HepG2 (cell line): ENCODE measurements around the gene CCT7. TPM values are rescaled to one million over a fixed set of nuclear protein-coding genes. Genes with fewer than 3 reads are reported as not detected.

Experiments
- CHD4 ChIP-seq: fragments of 200-600 bp; sonication (generic); IDR thresholded peaks from 2 replicates; pipeline ENCODE4 v1.7.0; 2017; ENCODE audit warnings: mild to moderate bottlenecking, low read length, borderline replicate concordance
- E2F2 ChIP-seq: sonication (generic); formaldehyde crosslinking; IDR thresholded peaks from 2 replicates; pipeline ENCODE4 v1.4.0; 2020; ENCODE audit warnings: missing genetic modification reagents, borderline replicate concordance
- ERF ChIP-seq: IDR thresholded peaks from 2 replicates; pipeline ENCODE4 v1.6.1; 2018; ENCODE audit warnings: missing biosample characterization, missing genetic modification reagents
- EZH2 ChIP-seq: conservative IDR thresholded peaks from 2 replicates; pipeline ENCODE4 v1.6.1; 2012; ENCODE audit warnings: mild to moderate bottlenecking, low read depth, low read length, moderate library complexity
- KAT7 ChIP-seq: IDR thresholded peaks from 2 replicates; pipeline ENCODE4 v1.6.1; 2018; ENCODE audit warnings: borderline replicate concordance, missing compliant biosample characterization
- KDM6A ChIP-seq: IDR thresholded peaks from 2 replicates; pipeline ENCODE4 v1.6.1; 2016; ENCODE audit warnings: low read depth
- MYNN ChIP-seq: sonication (generic); formaldehyde crosslinking; IDR thresholded peaks from 2 replicates; pipeline ENCODE4 v1.4.0; 2020; ENCODE audit warnings: mild to moderate bottlenecking, low read depth, missing genetic modification reagents
- POLR2AphosphoS2 ChIP-seq: IDR thresholded peaks from 2 replicates; pipeline ENCODE4 v1.6.1; 2011; ENCODE audit warnings: low read depth, low read length, improper control_type of control experiment
- SNAPC2 ChIP-seq: sonication (generic); formaldehyde crosslinking; IDR thresholded peaks from 2 replicates; pipeline ENCODE4 v1.8.1; 2022; ENCODE audit warnings: mild to moderate bottlenecking, missing genetic modification reagents
- TRIM22 ChIP-seq: fragments of 450-650 bp; IDR thresholded peaks from 2 replicates; pipeline ENCODE4 v1.6.1; 2017
- ZBTB2 ChIP-seq: sonication (generic); formaldehyde crosslinking; IDR thresholded peaks from 2 replicates; pipeline ENCODE4 v1.8.0; 2022; ENCODE audit warnings: low read depth, missing genetic modification reagents
- ZMAT5 ChIP-seq: sonication (generic); formaldehyde crosslinking; IDR thresholded peaks from 2 replicates; pipeline ENCODE4 v1.5.0; 2020; ENCODE audit warnings: mild to moderate bottlenecking, low read depth, missing genetic modification reagents, borderline replicate concordance
- ZNF446 ChIP-seq: sonication (generic); formaldehyde crosslinking; IDR thresholded peaks from 2 replicates; pipeline ENCODE4 v1.5.0; 2020; ENCODE audit warnings: mild to moderate bottlenecking, missing genetic modification reagents
- ZNF556 ChIP-seq: sonication (generic); formaldehyde crosslinking; IDR thresholded peaks from 2 replicates; pipeline ENCODE4 v1.4.0; 2020; ENCODE audit warnings: mild to moderate bottlenecking, missing genetic modification reagents, borderline replicate concordance
- ZNF740 ChIP-seq: sonication (generic); formaldehyde crosslinking; IDR thresholded peaks from 2 replicates; pipeline ENCODE4 v1.4.0; 2020; ENCODE audit warnings: missing genetic modification reagents
- ZNF766 ChIP-seq: sonication (generic); formaldehyde crosslinking; IDR thresholded peaks from 2 replicates; pipeline ENCODE4 v1.5.0; 2020; ENCODE audit warnings: missing genetic modification reagents, borderline replicate concordance
- ZNF768 ChIP-seq: sonication (generic); formaldehyde crosslinking; IDR thresholded peaks from 2 replicates; pipeline ENCODE4 v1.4.0; 2020; ENCODE audit warnings: missing genetic modification reagents
- ZNF777 ChIP-seq: sonication (generic); formaldehyde crosslinking; IDR thresholded peaks from 2 replicates; pipeline ENCODE4 v1.4.0; 2020; ENCODE audit warnings: missing genetic modification reagents
- polyA plus RNA-seq, 8 experiments: library from polyadenylated mRNA; depleted of rRNA in 3 of 8; stranded (reverse) in 7 of 8; unstranded in 1 of 8; fragments of >200 nt; fragmentation: Illumina TruSeq in 4 of 8; extraction: Trizol in 4 of 8; gene quantifications; 2 replicates each; pipeline versions ENCODE4 v1.2.1 to v1.2.3, GENCODE V29; 2011 to 2016; ENCODE audit warnings: low read depth in 4 of 8, missing spikeins in 1 of 8, mixed read lengths in 1 of 8; ENCODE audit not compliant: insufficient read depth in 1 of 8
- total RNA-seq, 5 experiments: library from RNA; depleted of rRNA; stranded (reverse); fragments of >200 nt; fragmentation: Illumina TruSeq; extraction: Trizol; gene quantifications; 2 replicates each; pipeline ENCODE4 v1.2.3, GENCODE V29; 2016; ENCODE audit warnings: low read depth in 1 of 5
- TF ChIP-seq, protein P1 (sequence below): IDR thresholded peaks from 2 replicates; pipeline ENCODE4 v1.6.1; 2018; ENCODE audit warnings: missing genetic modification reagents, mild to moderate bottlenecking, missing compliant biosample characterization
- TF ChIP-seq, protein P2 (sequence below): sonication (generic); formaldehyde crosslinking; IDR thresholded peaks from 2 replicates; pipeline ENCODE4 v1.4.0; 2020; ENCODE audit warnings: mild to moderate bottlenecking, missing genetic modification reagents

Gene CCT7
- total and polyA plus RNA-seq, 2 of the 13 experiments (the other 11 are each of a cell fraction or from before 2014, with no cell fraction given), result 347 to 517 TPM

- TF ChIP-seq, protein P1, sequence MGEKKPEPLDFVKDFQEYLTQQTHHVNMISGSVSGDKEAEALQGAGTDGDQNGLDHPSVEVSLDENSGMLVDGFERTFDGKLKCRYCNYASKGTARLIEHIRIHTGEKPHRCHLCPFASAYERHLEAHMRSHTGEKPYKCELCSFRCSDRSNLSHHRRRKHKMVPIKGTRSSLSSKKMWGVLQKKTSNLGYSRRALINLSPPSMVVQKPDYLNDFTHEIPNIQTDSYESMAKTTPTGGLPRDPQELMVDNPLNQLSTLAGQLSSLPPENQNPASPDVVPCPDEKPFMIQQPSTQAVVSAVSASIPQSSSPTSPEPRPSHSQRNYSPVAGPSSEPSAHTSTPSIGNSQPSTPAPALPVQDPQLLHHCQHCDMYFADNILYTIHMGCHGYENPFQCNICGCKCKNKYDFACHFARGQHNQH (CRISPR knock-in tag), result peak; percentile 88
- no peak for TF ChIP-seq EZH2
- TF ChIP-seq E2F2 (CRISPR knock-in tag), result peak; percentile 67
- peak; percentile 61 for TF ChIP-seq ZNF777
- no peak for TF ChIP-seq CHD4
- peak; percentile 84; the same call in 1 of the 2 replicates for TF ChIP-seq POLR2AphosphoS2
- TF ChIP-seq ZNF740 (CRISPR knock-in tag), result no peak
- peak; percentile 81; the same call in 1 of the 2 replicates for TF ChIP-seq KAT7 (CRISPR knock-in tag)
- TF ChIP-seq, protein P2, sequence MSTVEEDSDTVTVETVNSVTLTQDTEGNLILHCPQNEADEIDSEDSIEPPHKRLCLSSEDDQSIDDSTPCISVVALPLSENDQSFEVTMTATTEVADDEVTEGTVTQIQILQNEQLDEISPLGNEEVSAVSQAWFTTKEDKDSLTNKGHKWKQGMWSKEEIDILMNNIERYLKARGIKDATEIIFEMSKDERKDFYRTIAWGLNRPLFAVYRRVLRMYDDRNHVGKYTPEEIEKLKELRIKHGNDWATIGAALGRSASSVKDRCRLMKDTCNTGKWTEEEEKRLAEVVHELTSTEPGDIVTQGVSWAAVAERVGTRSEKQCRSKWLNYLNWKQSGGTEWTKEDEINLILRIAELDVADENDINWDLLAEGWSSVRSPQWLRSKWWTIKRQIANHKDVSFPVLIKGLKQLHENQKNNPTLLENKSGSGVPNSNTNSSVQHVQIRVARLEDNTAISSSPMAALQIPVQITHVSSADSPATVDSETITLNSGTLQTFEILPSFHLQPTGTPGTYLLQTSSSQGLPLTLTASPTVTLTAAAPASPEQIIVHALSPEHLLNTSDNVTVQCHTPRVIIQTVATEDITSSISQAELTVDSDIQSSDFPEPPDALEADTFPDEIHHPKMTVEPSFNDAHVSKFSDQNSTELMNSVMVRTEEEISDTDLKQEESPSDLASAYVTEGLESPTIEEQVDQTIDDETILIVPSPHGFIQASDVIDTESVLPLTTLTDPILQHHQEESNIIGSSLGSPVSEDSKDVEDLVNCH (CRISPR knock-in tag), result peak; percentile 87; the same call in 1 of the 2 replicates
- peak; percentile 70; the same call in 1 of the 2 replicates for TF ChIP-seq ERF (CRISPR knock-in tag)
- peak; percentile 90; the same call in 1 of the 2 replicates for TF ChIP-seq SNAPC2
- 0 out of 2 replicates have a peak, but pooled peaks have one; percentile 76 for TF ChIP-seq ZMAT5 (CRISPR knock-in tag)
- TF ChIP-seq ZNF768 (CRISPR knock-in tag), result peak; percentile 93
- no peak for TF ChIP-seq KDM6A
- TF ChIP-seq ZNF556 (CRISPR knock-in tag), result peak; percentile 90
- TF ChIP-seq ZNF766, result peak; percentile 97
- TF ChIP-seq TRIM22, result no peak
- peak; percentile 79 for TF ChIP-seq ZBTB2
- TF ChIP-seq MYNN (CRISPR knock-in tag), result peak; percentile 75; the same call in 1 of the 2 replicates
- TF ChIP-seq ZNF446 (CRISPR knock-in tag), result no peak; the same call in 1 of the 2 replicates
Measured at GRCh38 chr2:73233932-73234832, at the start of gene CCT7 (continued).
